Measurements from ENCODE around the gene WDR90.

The WDR90 gene

GRCh38 chr16:640614-641013 lies 8.6 kb upstream of the WDR90 start:
- DNase-seq = no peak

- peak; percentile 10 for DNase-seq
These were observed 7.6 kb upstream of the WDR90 start, which contains the start of gene MCRIP2 for GRCh38 chr16:641326-642188. Gene MCRIP2 (plus strand): TSS chr16:641828. CDS start chr16:641992, 164 bp downstream.

- DNase-seq = no peak
These were observed 6.7 kb upstream of the WDR90 start for GRCh38 chr16:642189-643049.

- no peak for DNase-seq
These were observed 6.2 kb upstream of the WDR90 start for GRCh38 chr16:643050-643368.

- no peak for DNase-seq
These were observed 4.6 kb upstream of the WDR90 start for GRCh38 chr16:644556-644955.

- DNase-seq = no peak
These were observed 3.1 kb upstream of the WDR90 start for GRCh38 chr16:645852-646678.

GRCh38 chr16:646679-647172 lies 2.4 kb upstream of the WDR90 start:
- DNase-seq = no peak

GRCh38 chr16:647173-647902 lies 1.8 kb upstream of the WDR90 start:
- no peak for DNase-seq

GRCh38 chr16:648071-648780 lies 939 bp upstream of the WDR90 start:
- DNase-seq = no peak

GRCh38 chr16:649631-650030 lies 466 bp downstream of the WDR90 start:
- no peak for DNase-seq

- DNase-seq = no peak
These were observed 2.7 kb downstream of the WDR90 start for GRCh38 chr16:651844-652243.

GRCh38 chr16:652454-653305 lies 3.5 kb downstream of the WDR90 start:
- no peak for DNase-seq

- no peak for DNase-seq
These were observed 4.9 kb downstream of the WDR90 start for GRCh38 chr16:654034-654433.

- no peak for DNase-seq
These were observed 8.3 kb downstream of the WDR90 start for GRCh38 chr16:657487-657886.

GRCh38 chr16:658679-659571 lies 9.8 kb downstream of the WDR90 start:
- no peak for DNase-seq

GRCh38 chr16:659618-660017 lies 10.5 kb downstream of the WDR90 start:
- DNase-seq = no peak

GRCh38 chr16:660132-660458 lies 10.9 kb downstream of the WDR90 start:
- no peak for DNase-seq

GRCh38 chr16:660459-661183 lies 11.5 kb downstream of the WDR90 start:
- DNase-seq = no peak
